Posterior cingulate gyrus (tissue), 11 donors: ENCODE measurements around the gene MIGA1.
"Not testable (repeated sequence)": the region's sequence is repeated elsewhere in the genome, so short reads cannot be mapped to it uniquely, and the experiment has no call there.

Source experiments
- DNase-seq, 10 donors: peaks; one replicate each; pipeline versions ENCODE4 v3.0.0 to v3.0.0-alpha.2; 2020 to 2021; ENCODE audit warnings: mixed read lengths in 3 of 10
- intact Hi-C: fragments of 100-400 bp; cut with DNase I; formaldehyde crosslinking; loops from one replicate; pipeline ENCODE4 v1.15.1; 2023

Gene MIGA1

GRCh38 chr1:77796695-77797405, 17.4 kb downstream of the MIGA1 start:
- DNase-seq, result peak in 6 of 10 donors; percentile 25 to 91 (median 46)
- intact Hi-C loops, result loop anchor here (10.0 kb wide), 1 partner anchor 112 kb away; the partner anchor contains the start of gene ZZZ3

GRCh38 chr1:77797991-77798390, 18.5 kb downstream of the MIGA1 start:
- intact Hi-C loops, result loop anchor here (10.0 kb wide), 1 partner anchor 113 kb away; the partner anchor contains the start of gene ZZZ3
- no peak for DNase-seq

- intact Hi-C loops, result no loop called here
- DNase-seq, result no peak
Observed at GRCh38 chr1:77802026-77802425, 22.6 kb downstream of the MIGA1 start.

- intact Hi-C loops, result no loop called here
- no peak for DNase-seq
Observed at GRCh38 chr1:77803371-77803770, 23.9 kb downstream of the MIGA1 start.

- DNase-seq, intact Hi-C loops: not testable (repeated sequence)
Observed at GRCh38 chr1:77809787-77810462, 30.5 kb downstream of the MIGA1 start.

GRCh38 chr1:77811589-77811988, 32.1 kb downstream of the MIGA1 start:
- DNase-seq, intact Hi-C loops: not testable (repeated sequence)

- DNase-seq, result no peak
- intact Hi-C loops, result no loop called here
Observed at GRCh38 chr1:77817368-77818209, 38.1 kb downstream of the MIGA1 start.

- DNase-seq, result no peak
- intact Hi-C loops, result no loop called here
Observed at GRCh38 chr1:77820121-77820520, 40.7 kb downstream of the MIGA1 start.

- intact Hi-C loops, result no loop called here
- DNase-seq, result no peak
Observed at GRCh38 chr1:77824079-77824478, 44.6 kb downstream of the MIGA1 start.

GRCh38 chr1:77824694-77825093, 45.2 kb downstream of the MIGA1 start:
- DNase-seq, result no peak
- intact Hi-C loops, result no loop called here

- intact Hi-C loops, result no loop called here
- no peak for DNase-seq
Observed at GRCh38 chr1:77825131-77825709, 45.8 kb downstream of the MIGA1 start.

GRCh38 chr1:77826851-77827250, 47.4 kb downstream of the MIGA1 start:
- DNase-seq, intact Hi-C loops: not testable (repeated sequence)

GRCh38 chr1:77828098-77828497, 48.6 kb downstream of the MIGA1 start:
- intact Hi-C loops, result no loop called here

GRCh38 chr1:77829851-77830250, 50.4 kb downstream of the MIGA1 start:
- intact Hi-C loops, result no loop called here
- no peak for DNase-seq

More at GRCh38 chr1:77828098-77828497, 48.6 kb downstream of the MIGA1 start:
- no peak for DNase-seq

- intact Hi-C loops, result no loop called here
- no peak for DNase-seq
Observed at GRCh38 chr1:77830946-77831345, 51.5 kb downstream of the MIGA1 start.

- intact Hi-C loops, result no loop called here
- DNase-seq, result no peak
Observed at GRCh38 chr1:77831566-77831965, 52.1 kb downstream of the MIGA1 start.

- intact Hi-C loops, result no loop called here
- no peak for DNase-seq
Observed at GRCh38 chr1:77831976-77832711, 52.7 kb downstream of the MIGA1 start.

- DNase-seq, result no peak
- intact Hi-C loops, result no loop called here
Observed at GRCh38 chr1:77832901-77833300, 53.5 kb downstream of the MIGA1 start.

- DNase-seq, result no peak
- intact Hi-C loops, result no loop called here
Observed at GRCh38 chr1:77833521-77834100, 54.2 kb downstream of the MIGA1 start.
